Neural progenitor cell (in vitro differentiated cells): ENCODE measurements around the gene INO80. TPM values are rescaled to one million over a fixed set of nuclear protein-coding genes. Genes with fewer than 3 reads are reported as not detected.

ENCODE experiments used
- DNase-seq: peaks from one replicate; pipeline ENCODE4 v3.0.0-alpha.2; 2016; ENCODE audit warnings: low spot score
- H2AFZ ChIP-seq: fragments of 200-600 bp; sonication (generic); replicated peaks from 2 replicates; pipeline ENCODE4 v1.6.1; 2016; ENCODE audit warnings: antibody characterized with exemption
- H3F3A ChIP-seq: fragments of 200-600 bp; sonication (generic); 2 replicates; pipeline ENCODE4 v1.6.1; 2016; ENCODE audit warnings: antibody characterized with exemption, low read depth
- H3K27ac ChIP-seq: fragments of 200-600 bp; sonication (generic); 2 replicates; pipeline ENCODE4 v1.5.1; 2016; ENCODE audit warnings: mild to moderate bottlenecking
- H3K27me3 ChIP-seq: fragments of 200-600 bp; sonication (generic); 2 replicates; pipeline ENCODE4 v1.6.1; 2016; ENCODE audit warnings: mild to moderate bottlenecking, moderate library complexity
- H3K36me3 ChIP-seq: fragments of 200-600 bp; sonication (generic); 2 replicates; pipeline ENCODE4 v1.5.1; 2016
- H3K4me1 ChIP-seq: fragments of 200-600 bp; sonication (generic); 2 replicates; pipeline ENCODE4 v1.6.1; 2016; ENCODE audit warnings: mixed run types
- H3K4me2 ChIP-seq: fragments of 200-600 bp; sonication (generic); 2 replicates; pipeline ENCODE4 v1.6.1; 2016
- H3K4me3 ChIP-seq: fragments of 200-600 bp; sonication (generic); 2 replicates; pipeline ENCODE4 v1.5.1; 2016
- H3K79me2 ChIP-seq: fragments of 200-600 bp; sonication (generic); 2 replicates; pipeline ENCODE4 v1.6.1; 2016; ENCODE audit warnings: low read depth
- H3K9ac ChIP-seq: fragments of 200-600 bp; sonication (generic); 2 replicates; pipeline ENCODE4 v1.6.1; 2016
- H3K9me3 ChIP-seq: fragments of 200-600 bp; sonication (generic); 2 replicates; pipeline ENCODE4 v1.5.1; 2016; ENCODE audit warnings: low read depth
- H4K20me1 ChIP-seq: fragments of 200-600 bp; sonication (generic); 2 replicates; pipeline ENCODE4 v1.6.1; 2016; ENCODE audit warnings: low read depth
- H3K27ac Mint-ChIP-seq: 3 replicates; pipeline ENCODE4 v1.8.0; 2021; ENCODE audit warnings: mixed read lengths
- H3K27me3 Mint-ChIP-seq: 2 replicates; pipeline ENCODE4 v1.8.0; 2022; ENCODE audit warnings: low read depth, mild to moderate bottlenecking, inconsistent platforms, moderate library complexity, mixed read lengths; ENCODE audit not compliant: insufficient read depth
- H3K36me3 Mint-ChIP-seq: 3 replicates; pipeline ENCODE4 v1.8.0; 2021; ENCODE audit warnings: mixed read lengths
- H3K4me1 Mint-ChIP-seq: 3 replicates; pipeline ENCODE4 v1.8.0; 2021; ENCODE audit warnings: mixed read lengths
- H3K4me3 Mint-ChIP-seq: 3 replicates; pipeline ENCODE4 v1.8.0; 2021; ENCODE audit warnings: mild to moderate bottlenecking, moderate library complexity, mixed read lengths
- H3K9me3 Mint-ChIP-seq: 3 replicates; pipeline ENCODE4 v1.8.0; 2020; ENCODE audit warnings: mixed read lengths
- EZH2 ChIP-seq: fragments of 200-600 bp; sonication (generic); IDR thresholded peaks from 2 replicates; pipeline ENCODE4 v1.6.1; 2017; ENCODE audit warnings: antibody characterized with exemption, mild to moderate bottlenecking, moderate library complexity
- EZH2phosphoT487 ChIP-seq: fragments of 200-600 bp; sonication (generic); IDR thresholded peaks from 2 replicates; pipeline ENCODE4 v1.6.1; 2017; ENCODE audit warnings: antibody characterized with exemption
- total RNA-seq: library from RNA; depleted of rRNA; stranded (reverse); fragments of >200 nt; gene quantifications from 2 replicates; pipeline ENCODE4 v1.2.3, GENCODE V29; 2015; ENCODE audit warnings: low replicate concordance
- TF ChIP-seq, protein P1 (sequence below): fragments of 200-600 bp; sonication (generic); IDR thresholded peaks from 2 replicates; pipeline ENCODE4 v1.5.1; 2017; ENCODE audit warnings: antibody characterized with exemption, mild to moderate bottlenecking

Gene INO80
- total RNA-seq, 1 donor from 2014 or later, result 25.4 TPM

DNA sequence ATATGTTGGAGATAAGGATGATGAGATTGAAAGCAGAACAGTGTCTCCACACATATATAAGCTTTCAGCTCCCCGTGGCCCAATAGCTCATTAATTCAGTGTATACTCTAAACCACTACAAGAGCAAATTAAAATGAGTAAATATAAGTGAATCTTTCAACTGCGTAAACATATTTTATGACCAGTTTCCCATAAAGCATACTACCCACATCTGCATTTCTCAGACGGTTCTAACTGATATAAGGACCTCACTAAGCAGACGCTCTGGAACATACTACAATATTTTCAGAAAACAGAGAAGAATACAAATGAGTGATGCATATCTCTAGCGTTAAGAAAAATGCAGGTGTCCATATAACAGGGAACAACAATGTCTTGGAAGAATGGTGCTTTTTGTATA, 73.2 kb downstream of the INO80 start:
- Histone ChIP-seq H4K20me1 (no peaks in the 10 kb centered on the region), H3K9me3 (no peaks in the 10 kb centered on the region), H3K4me1 (no peaks in the 10 kb centered on the region), H3K9ac (no peak overlapping the region), H3K79me2 (no peaks in the 10 kb centered on the region), H3F3A (no peaks in the 10 kb centered on the region), H3K4me2 (no peak overlapping the region), H3K36me3 (peaks cover 4% of the 10 kb centered on the region), H3K27me3 (no peaks in the 10 kb centered on the region), H3K4me3 (no peak overlapping the region), H3K27ac (no peak overlapping the region), H2AFZ (no peak overlapping the region)
- Mint-ChIP-seq H3K36me3 (peaks cover 14% of the 10 kb centered on the region), H3K27ac (no peak overlapping the region), H3K9me3 (no peaks in the 10 kb centered on the region), H3K4me3 (no peak overlapping the region), H3K4me1 (no peaks in the 10 kb centered on the region), H3K27me3 (peaks cover 2% of the 10 kb centered on the region)
- no peak for TF ChIP-seq EZH2
- TF ChIP-seq, protein P1, sequence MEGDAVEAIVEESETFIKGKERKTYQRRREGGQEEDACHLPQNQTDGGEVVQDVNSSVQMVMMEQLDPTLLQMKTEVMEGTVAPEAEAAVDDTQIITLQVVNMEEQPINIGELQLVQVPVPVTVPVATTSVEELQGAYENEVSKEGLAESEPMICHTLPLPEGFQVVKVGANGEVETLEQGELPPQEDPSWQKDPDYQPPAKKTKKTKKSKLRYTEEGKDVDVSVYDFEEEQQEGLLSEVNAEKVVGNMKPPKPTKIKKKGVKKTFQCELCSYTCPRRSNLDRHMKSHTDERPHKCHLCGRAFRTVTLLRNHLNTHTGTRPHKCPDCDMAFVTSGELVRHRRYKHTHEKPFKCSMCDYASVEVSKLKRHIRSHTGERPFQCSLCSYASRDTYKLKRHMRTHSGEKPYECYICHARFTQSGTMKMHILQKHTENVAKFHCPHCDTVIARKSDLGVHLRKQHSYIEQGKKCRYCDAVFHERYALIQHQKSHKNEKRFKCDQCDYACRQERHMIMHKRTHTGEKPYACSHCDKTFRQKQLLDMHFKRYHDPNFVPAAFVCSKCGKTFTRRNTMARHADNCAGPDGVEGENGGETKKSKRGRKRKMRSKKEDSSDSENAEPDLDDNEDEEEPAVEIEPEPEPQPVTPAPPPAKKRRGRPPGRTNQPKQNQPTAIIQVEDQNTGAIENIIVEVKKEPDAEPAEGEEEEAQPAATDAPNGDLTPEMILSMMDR, result no peak
- TF ChIP-seq EZH2phosphoT487, result no peak
- DNase-seq, result no peak

DNA sequence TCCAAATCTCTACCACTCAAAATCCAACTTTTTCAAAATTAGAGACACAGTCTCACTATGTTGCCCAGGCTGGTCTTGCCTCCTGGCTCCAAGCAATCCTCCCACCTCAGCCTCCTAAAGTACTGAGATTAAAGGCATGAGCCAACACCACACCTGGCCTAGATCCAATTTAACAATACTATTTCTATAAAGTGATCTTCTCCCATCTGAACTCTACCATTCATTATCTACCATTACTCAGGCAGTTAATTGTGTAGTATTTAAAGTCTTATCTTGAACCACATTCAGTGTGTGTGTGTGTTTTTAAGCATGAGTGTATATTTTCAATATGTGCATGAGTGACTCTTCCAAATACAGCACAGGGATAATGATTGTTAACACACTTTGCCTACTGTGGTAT, 77.0 kb downstream of the INO80 start:
- H3K36me3 Mint-ChIP-seq, result peaks cover 11% of the 10 kb centered on the region
- no peaks in the 10 kb centered on the region for H3K9me3 ChIP-seq
- no peak overlapping the region for H3K4me3 ChIP-seq
- no peak overlapping the region for H3K27ac Mint-ChIP-seq
- no peaks in the 10 kb centered on the region for H3K79me2 ChIP-seq
- H3K27me3 Mint-ChIP-seq, result peaks cover 2% of the 10 kb centered on the region
- H2AFZ ChIP-seq, result no peak overlapping the region
- no peak for TF ChIP-seq EZH2phosphoT487
- TF ChIP-seq, protein P1, result no peak
- TF ChIP-seq EZH2, result no peak
- H4K20me1 ChIP-seq, result no peaks in the 10 kb centered on the region
- no peak overlapping the region for H3K27ac ChIP-seq
- peaks cover 1% of the 10 kb centered on the region for H3K36me3 ChIP-seq
- H3K4me3 Mint-ChIP-seq, result no peak overlapping the region
- no peaks in the 10 kb centered on the region for H3K27me3 ChIP-seq
- H3K9ac ChIP-seq, result no peak overlapping the region
- no peaks in the 10 kb centered on the region for H3F3A ChIP-seq
- H3K9me3 Mint-ChIP-seq, result no peaks in the 10 kb centered on the region
- no peak overlapping the region for H3K4me2 ChIP-seq
- no peaks in the 10 kb centered on the region for H3K4me1 Mint-ChIP-seq
- no peaks in the 10 kb centered on the region for H3K4me1 ChIP-seq
- DNase-seq, result no peak

DNA sequence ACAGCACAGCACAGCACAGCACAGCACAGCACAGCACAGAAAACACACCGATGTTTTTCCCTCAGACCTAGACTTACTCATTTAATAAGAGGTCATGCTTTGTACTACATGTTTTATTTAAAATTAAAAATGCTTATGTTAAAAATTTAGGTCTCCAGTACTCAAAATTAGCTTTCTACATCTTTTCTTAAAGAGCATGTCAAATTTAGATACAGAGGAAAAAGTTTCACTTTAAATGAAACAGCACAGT, 84.1 kb downstream of the INO80 start:
- no peaks in the 10 kb centered on the region for H3K79me2 ChIP-seq
- H3K4me3 ChIP-seq, result no peak overlapping the region
- no peak overlapping the region for H2AFZ ChIP-seq
- H4K20me1 ChIP-seq, result no peaks in the 10 kb centered on the region
- no peak overlapping the region for H3K27ac ChIP-seq
- no peaks in the 10 kb centered on the region for H3K27me3 ChIP-seq
- no peak overlapping the region for H3K4me3 Mint-ChIP-seq
- H3K4me1 ChIP-seq, result no peaks in the 10 kb centered on the region
- no peak overlapping the region for H3K4me2 ChIP-seq
- H3K9me3 ChIP-seq, result no peaks in the 10 kb centered on the region
- H3K27ac Mint-ChIP-seq, result no peak overlapping the region
- no peaks in the 10 kb centered on the region for H3K36me3 ChIP-seq
- peaks cover 2% of the 10 kb centered on the region for H3K36me3 Mint-ChIP-seq
- DNase-seq, result no peak
- no peaks in the 10 kb centered on the region for H3F3A ChIP-seq
- H3K9ac ChIP-seq, result no peak overlapping the region
- peaks cover 3% of the 10 kb centered on the region for H3K4me1 Mint-ChIP-seq
- H3K27me3 Mint-ChIP-seq, result no peaks in the 10 kb centered on the region
- H3K9me3 Mint-ChIP-seq, result no peaks in the 10 kb centered on the region
- TF ChIP-seq, protein P1, result no peak
- TF ChIP-seq EZH2 (no peak), EZH2phosphoT487 (no peak)
